ENCODE data around the gene KLHDC7A. TPM values are rescaled to one million over a fixed set of nuclear protein-coding genes. Genes with fewer than 3 reads are reported as not detected.
"Not testable (repeated sequence)": the region's sequence is repeated elsewhere in the genome, so short reads cannot be mapped to it uniquely, and the experiment has no call there.

The KLHDC7A gene
- total RNA-seq, 2 donors from 2014 or later, result not detected

GRCh38 chr1:18462517-18462916 lies 18.2 kb upstream of the KLHDC7A start:
- H3K27ac Mint-ChIP-seq; H3K9me3 ChIP-seq (ENCODE audit: control insufficient read depth, low read length, poor library complexity, severe bottlenecking); H3K36me3 Mint-ChIP-seq (ENCODE audit: low read depth); H3K4me1 Mint-ChIP-seq; H3K4me3 Mint-ChIP-seq; ATAC-seq; DNase-seq: not testable (repeated sequence)
- H3K27me3 Mint-ChIP-seq, result peaks cover 53% of the 10 kb centered on the region

- no peak overlapping the region for H3K27ac Mint-ChIP-seq
- ATAC-seq (no peak), DNase-seq (no peak)
- H3K27me3 Mint-ChIP-seq, result peaks cover 53% of the 10 kb centered on the region
- peaks cover 2% of the 10 kb centered on the region for H3K4me1 Mint-ChIP-seq
- H3K9me3 ChIP-seq (ENCODE audit: control insufficient read depth, low read length, poor library complexity, severe bottlenecking), result no peaks in the 10 kb centered on the region
- no peak overlapping the region for H3K4me3 Mint-ChIP-seq
- H3K36me3 Mint-ChIP-seq (ENCODE audit: low read depth), result peaks cover 3% of the 10 kb centered on the region
Measured at GRCh38 chr1:18463063-18463462, 17.7 kb upstream of the KLHDC7A start.

GRCh38 chr1:18463984-18464664 lies 16.6 kb upstream of the KLHDC7A start:
- DNase-seq (no peak), ATAC-seq (no peak)
- Mint-ChIP-seq H3K4me1 (peaks cover 2% of the 10 kb centered on the region), H3K36me3 (ENCODE audit: low read depth) (peaks cover 3% of the 10 kb centered on the region), H3K27ac (no peak overlapping the region), H3K4me3 (no peak overlapping the region), H3K27me3 (peaks cover 43% of the 10 kb centered on the region)
- no peaks in the 10 kb centered on the region for H3K9me3 ChIP-seq (ENCODE audit: control insufficient read depth, low read length, poor library complexity, severe bottlenecking)

GRCh38 chr1:18464665-18465050 lies 16.1 kb upstream of the KLHDC7A start:
- DNase-seq (no peak), ATAC-seq (no peak)
- no peak overlapping the region for H3K27ac Mint-ChIP-seq
- no peaks in the 10 kb centered on the region for H3K9me3 ChIP-seq (ENCODE audit: control insufficient read depth, low read length, poor library complexity, severe bottlenecking)
- peaks cover 3% of the 10 kb centered on the region for H3K36me3 Mint-ChIP-seq (ENCODE audit: low read depth)
- H3K27me3 Mint-ChIP-seq, result peaks cover 37% of the 10 kb centered on the region
- H3K4me3 Mint-ChIP-seq, result no peak overlapping the region
- peaks cover 2% of the 10 kb centered on the region for H3K4me1 Mint-ChIP-seq

GRCh38 chr1:18466676-18467075 lies 14.1 kb upstream of the KLHDC7A start:
- H3K4me1 Mint-ChIP-seq, result peaks cover 2% of the 10 kb centered on the region
- no peak overlapping the region for H3K4me3 Mint-ChIP-seq
- DNase-seq (no peak), ATAC-seq (no peak)
- H3K9me3 ChIP-seq (ENCODE audit: control insufficient read depth, low read length, poor library complexity, severe bottlenecking), result no peaks in the 10 kb centered on the region
- H3K36me3 Mint-ChIP-seq (ENCODE audit: low read depth), result no peaks in the 10 kb centered on the region
- H3K27me3 Mint-ChIP-seq, result peaks cover 28% of the 10 kb centered on the region
- no peak overlapping the region for H3K27ac Mint-ChIP-seq

- no peak overlapping the region for H3K4me3 Mint-ChIP-seq
- H3K27ac Mint-ChIP-seq, result no peak overlapping the region
- no peaks in the 10 kb centered on the region for H3K36me3 Mint-ChIP-seq (ENCODE audit: low read depth)
- DNase-seq, result no peak
- ATAC-seq, result no peak
- H3K9me3 ChIP-seq (ENCODE audit: control insufficient read depth, low read length, poor library complexity, severe bottlenecking), result no peaks in the 10 kb centered on the region
- H3K4me1 Mint-ChIP-seq, result peaks cover 2% of the 10 kb centered on the region
- H3K27me3 Mint-ChIP-seq, result peaks cover 29% of the 10 kb centered on the region
Measured at GRCh38 chr1:18468570-18468969, 12.2 kb upstream of the KLHDC7A start.

GRCh38 chr1:18469514-18469913 lies 11.2 kb upstream of the KLHDC7A start:
- H3K36me3 Mint-ChIP-seq (ENCODE audit: low read depth), result no peaks in the 10 kb centered on the region
- H3K4me3 Mint-ChIP-seq, result no peak overlapping the region
- no peaks in the 10 kb centered on the region for H3K9me3 ChIP-seq (ENCODE audit: control insufficient read depth, low read length, poor library complexity, severe bottlenecking)
- no peak overlapping the region for H3K27ac Mint-ChIP-seq
- DNase-seq (no peak), ATAC-seq (no peak)
- peaks cover 2% of the 10 kb centered on the region for H3K4me1 Mint-ChIP-seq
- peaks cover 29% of the 10 kb centered on the region for H3K27me3 Mint-ChIP-seq

- no peak for DNase-seq
- no peak overlapping the region for H3K27ac Mint-ChIP-seq
Measured at GRCh38 chr1:18470671-18471355, 9.9 kb upstream of the KLHDC7A start.

GRCh38 chr1:18473195-18473815 lies 7.4 kb upstream of the KLHDC7A start:
- no peaks in the 10 kb centered on the region for H3K9me3 ChIP-seq (ENCODE audit: control insufficient read depth, low read length, poor library complexity, severe bottlenecking)
- DNase-seq, result no peak
- Mint-ChIP-seq H3K4me3 (no peak overlapping the region), H3K27me3 (peaks cover 51% of the 10 kb centered on the region), H3K4me1 (peaks cover 4% of the 10 kb centered on the region), H3K27ac (no peak overlapping the region), H3K36me3 (ENCODE audit: low read depth) (no peaks in the 10 kb centered on the region)
- ATAC-seq, result no peak

More at GRCh38 chr1:18470671-18471355, 9.9 kb upstream of the KLHDC7A start:
- H3K4me3 Mint-ChIP-seq, result no peak overlapping the region
- no peak for ATAC-seq
- peaks cover 36% of the 10 kb centered on the region for H3K27me3 Mint-ChIP-seq
- H3K36me3 Mint-ChIP-seq (ENCODE audit: low read depth), result no peaks in the 10 kb centered on the region
- no peaks in the 10 kb centered on the region for H3K9me3 ChIP-seq (ENCODE audit: control insufficient read depth, low read length, poor library complexity, severe bottlenecking)
- H3K4me1 Mint-ChIP-seq, result peaks cover 2% of the 10 kb centered on the region

- H3K36me3 Mint-ChIP-seq (ENCODE audit: low read depth), result no peaks in the 10 kb centered on the region
- ATAC-seq (no peak), DNase-seq (no peak)
- no peak overlapping the region for H3K27ac Mint-ChIP-seq
- H3K9me3 ChIP-seq (ENCODE audit: control insufficient read depth, low read length, poor library complexity, severe bottlenecking), result no peaks in the 10 kb centered on the region
- no peak overlapping the region for H3K4me3 Mint-ChIP-seq
- H3K27me3 Mint-ChIP-seq, result peaks cover 60% of the 10 kb centered on the region
- peaks cover 8% of the 10 kb centered on the region for H3K4me1 Mint-ChIP-seq
Measured at GRCh38 chr1:18474559-18475175, 6.1 kb upstream of the KLHDC7A start.

GRCh38 chr1:18475234-18475905 lies 5.4 kb upstream of the KLHDC7A start:
- peak overlapping the region; percentile 1 for H3K4me3 Mint-ChIP-seq
- no peak for ATAC-seq

GRCh38 chr1:18479454-18479853 lies 1.3 kb upstream of the KLHDC7A start:
- ATAC-seq, result no peak
- Mint-ChIP-seq H3K4me3 (no peak overlapping the region), H3K27me3 (peaks cover 56% of the 10 kb centered on the region), H3K36me3 (ENCODE audit: low read depth) (no peaks in the 10 kb centered on the region), H3K27ac (no peak overlapping the region), H3K4me1 (peaks cover 8% of the 10 kb centered on the region)
- DNase-seq, result no peak
- H3K9me3 ChIP-seq (ENCODE audit: control insufficient read depth, low read length, poor library complexity, severe bottlenecking), result no peaks in the 10 kb centered on the region

More at GRCh38 chr1:18475234-18475905, 5.4 kb upstream of the KLHDC7A start:
- Mint-ChIP-seq H3K36me3 (ENCODE audit: low read depth) (no peaks in the 10 kb centered on the region), H3K27ac (no peak overlapping the region), H3K27me3 (peaks cover 63% of the 10 kb centered on the region), H3K4me1 (peaks cover 10% of the 10 kb centered on the region)
- no peaks in the 10 kb centered on the region for H3K9me3 ChIP-seq (ENCODE audit: control insufficient read depth, low read length, poor library complexity, severe bottlenecking)
- no peak for DNase-seq
